Naive thymus-derived CD8-positive, alpha-beta T cell (primary cell): ENCODE data around the gene CCL1. TPM values are rescaled to one million over a fixed set of nuclear protein-coding genes. Genes with fewer than 3 reads are reported as not detected.

Experiments used
- polyA plus RNA-seq, 3 donors: library from polyadenylated mRNA; unstranded; fragments of 300-500 nt; fragmentation: Illumina TruSeq; gene quantifications; one replicate each; pipeline ENCODE4 v1.2.3, GENCODE V29; 2021
- total RNA-seq, 8 experiments: library from RNA in 2 of 8; stranded (reverse) in 2 of 8; gene quantifications; one replicate each; pipeline ENCODE4 v1.2.3 and lab custom pipeline; 2021 to 2026

CCL1 gene
- total and polyA plus RNA-seq, 5 experiments from 2014 or later = not detected

Other genes with a start within 250 kb of the CCL1 start
- 1 to 10 TPM; 2.6 to 3.1 TPM for gene CCL2, start 107.9 kb downstream of the CCL1 start, total RNA-seq
- not detected for gene CCL2, start 107.9 kb downstream of the CCL1 start, polyA plus RNA-seq
- not detected for gene CCL7, start 93.0 kb downstream of the CCL1 start, total RNA-seq
- not detected for gene CCL7, start 93.0 kb downstream of the CCL1 start, polyA plus RNA-seq
- gene CCL11, start 77.5 kb downstream of the CCL1 start, total RNA-seq = not detected
- not detected for gene CCL11, start 77.5 kb downstream of the CCL1 start, polyA plus RNA-seq
- gene CCL8, start 43.8 kb downstream of the CCL1 start, total RNA-seq = not detected
- gene CCL8, start 43.8 kb downstream of the CCL1 start, polyA plus RNA-seq = not detected
- not detected for gene CCL13, start 6.8 kb downstream of the CCL1 start, total RNA-seq
- gene CCL13, start 6.8 kb downstream of the CCL1 start, polyA plus RNA-seq = not detected
- under 1 TPM; 0.49 to 0.60 TPM for gene TMEM132E, start 216.3 kb upstream of the CCL1 start, total RNA-seq
- under 1 TPM; 0.19 to 0.60 (median 0.48) TPM for gene TMEM132E, start 216.3 kb upstream of the CCL1 start, polyA plus RNA-seq